ENCODE measurements around the gene PTCD1.
A peak's percentile ranks its signal among the peaks of the same experiment; 100 is the strongest.
"Not testable (repeated sequence)": the region's sequence is repeated elsewhere in the genome, so short reads cannot be mapped to it uniquely, and the experiment has no call there.

The PTCD1 gene

GRCh38 chr7:99385564-99385963 lies 53.0 kb downstream of the PTCD1 start:
- no peak for DNase-seq

GRCh38 chr7:99384523-99384922 lies 54.1 kb downstream of the PTCD1 start:
- no peak for DNase-seq

GRCh38 chr7:99383791-99384370 lies 54.7 kb downstream of the PTCD1 start:
- DNase-seq: no peak

- no peak for DNase-seq
Observed at GRCh38 chr7:99383203-99383602, 55.4 kb downstream of the PTCD1 start.

- DNase-seq: peak; percentile 63
Observed at GRCh38 chr7:99381664-99382075, 56.9 kb downstream of the PTCD1 start.

GRCh38 chr7:99380823-99381663 lies 57.6 kb downstream of the PTCD1 start:
- peak; percentile 89 for DNase-seq

GRCh38 chr7:99380032-99380822 lies 58.4 kb downstream of the PTCD1 start:
- peak; percentile 80 for DNase-seq

- not testable (repeated sequence) for DNase-seq
Observed at GRCh38 chr7:99379693-99380031, 58.9 kb downstream of the PTCD1 start.

GRCh38 chr7:99379043-99379577 lies 59.5 kb downstream of the PTCD1 start:
- DNase-seq: peak; percentile 41

- peak; percentile 90 for DNase-seq
Observed at GRCh38 chr7:99375070-99375807, 63.4 kb downstream of the PTCD1 start.

- DNase-seq: peak; percentile 94
Observed at GRCh38 chr7:99374111-99375064, 64.2 kb downstream of the PTCD1 start, which contains the start of gene ARPC1B. Gene ARPC1B (plus strand): TSS chr7:99374730. CDS start chr7:99385715, 10,985 bp downstream.

- DNase-seq: no peak
Observed at GRCh38 chr7:99373091-99374066, 65.2 kb downstream of the PTCD1 start.

GRCh38 chr7:99372275-99373090 lies 66.1 kb downstream of the PTCD1 start:
- no peak for DNase-seq

GRCh38 chr7:99371376-99371920 lies 67.2 kb downstream of the PTCD1 start:
- DNase-seq: no peak

GRCh38 chr7:99369767-99370391 lies 68.7 kb downstream of the PTCD1 start:
- no peak for DNase-seq

- DNase-seq: no peak
Observed at GRCh38 chr7:99368750-99369389, 69.7 kb downstream of the PTCD1 start.
